Naive B cell (primary cell): ENCODE data around the gene GJB2. TPM values are rescaled to one million over a fixed set of nuclear protein-coding genes. Genes with fewer than 3 reads are reported as not detected.
"Not testable (repeated sequence)": the region's sequence is repeated elsewhere in the genome, so short reads cannot be mapped to it uniquely, and the experiment has no call there.

Source experiments
- ATAC-seq, 2 donors: fragments of 150-1000 bp; cut with Tn5 transposase; 2 replicates each; pipeline ENCODE4 v1.10.0; 2021; ENCODE audit warnings: low read depth in 2 of 2, mild to moderate bottlenecking in 2 of 2, moderate library complexity in 2 of 2
- DNase-seq: peaks from one replicate; pipeline ENCODE4 v3.0.0; 2022
- H3K27ac Mint-ChIP-seq, 6 donors: one replicate each; pipeline ENCODE4 v1.8.0; 2020 to 2022; ENCODE audit warnings: mild to moderate bottlenecking in 6 of 6, mixed read lengths in 6 of 6, moderate library complexity in 5 of 6, inconsistent platforms in 2 of 6
- H3K27me3 Mint-ChIP-seq, 3 donors: one replicate each; pipeline ENCODE4 v1.8.0; 2021 to 2022; ENCODE audit warnings: mixed read lengths in 3 of 3, mild to moderate bottlenecking in 1 of 3
- H3K36me3 Mint-ChIP-seq, 2 donors: one replicate each; pipeline ENCODE4 v1.8.0; 2020 to 2022; ENCODE audit warnings: mixed read lengths in 2 of 2, inconsistent platforms in 1 of 2, mild to moderate bottlenecking in 1 of 2
- H3K4me1 Mint-ChIP-seq, 3 donors: one replicate each; pipeline ENCODE4 v1.8.0; 2020 to 2022; ENCODE audit warnings: mixed read lengths in 3 of 3, inconsistent platforms in 1 of 3, mild to moderate bottlenecking in 1 of 3, moderate library complexity in 1 of 3
- H3K4me3 Mint-ChIP-seq, 8 donors: one replicate each; pipeline ENCODE4 v1.8.0; 2020 to 2022; ENCODE audit warnings: mild to moderate bottlenecking in 8 of 8, mixed read lengths in 8 of 8, moderate library complexity in 8 of 8, inconsistent platforms in 2 of 8
- H3K9me3 Mint-ChIP-seq, 7 donors: one replicate each; pipeline ENCODE4 v1.8.0; 2020 to 2022; ENCODE audit warnings: mixed read lengths in 7 of 7, mild to moderate bottlenecking in 5 of 7, inconsistent platforms in 2 of 7, moderate library complexity in 1 of 7
- polyA plus RNA-seq, 6 donors: library from polyadenylated mRNA; unstranded; fragments of 300-500 nt; fragmentation: Illumina TruSeq; gene quantifications; one replicate each; pipeline ENCODE4 v1.2.3, GENCODE V29; 2021; ENCODE audit warnings: low read depth in 6 of 6

Gene GJB2
- polyA plus RNA-seq, 6 donors from 2014 or later, result not detected

DNA sequence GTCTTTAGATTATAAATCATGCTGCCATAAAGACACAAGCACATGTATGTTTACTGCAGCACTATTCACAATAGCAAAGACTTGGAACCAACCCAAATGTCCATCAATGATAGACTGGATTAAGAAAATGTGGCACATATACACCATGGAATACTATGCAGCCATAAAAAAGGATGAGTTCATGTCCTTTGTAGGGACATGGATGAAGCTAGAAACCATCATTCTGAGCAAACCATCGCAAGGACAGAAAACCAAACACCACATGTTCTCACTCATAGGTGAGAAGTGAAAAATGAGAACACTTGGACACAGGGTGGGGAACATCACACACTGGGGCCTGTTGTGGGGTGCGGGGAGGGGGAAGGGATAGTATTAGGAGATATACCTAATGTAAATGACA, 39.4 kb downstream of the GJB2 start:
- H3K27ac Mint-ChIP-seq, ATAC-seq, H3K9me3 Mint-ChIP-seq, DNase-seq, H3K4me1 Mint-ChIP-seq, H3K4me3 Mint-ChIP-seq: not testable (repeated sequence)
- Mint-ChIP-seq H3K36me3 (peaks cover 0 to 10% of the 10 kb centered on the region in 2 donors), H3K27me3 (peaks cover 11 to 36% (median 31%) of the 10 kb centered on the region in 3 donors)

DNA sequence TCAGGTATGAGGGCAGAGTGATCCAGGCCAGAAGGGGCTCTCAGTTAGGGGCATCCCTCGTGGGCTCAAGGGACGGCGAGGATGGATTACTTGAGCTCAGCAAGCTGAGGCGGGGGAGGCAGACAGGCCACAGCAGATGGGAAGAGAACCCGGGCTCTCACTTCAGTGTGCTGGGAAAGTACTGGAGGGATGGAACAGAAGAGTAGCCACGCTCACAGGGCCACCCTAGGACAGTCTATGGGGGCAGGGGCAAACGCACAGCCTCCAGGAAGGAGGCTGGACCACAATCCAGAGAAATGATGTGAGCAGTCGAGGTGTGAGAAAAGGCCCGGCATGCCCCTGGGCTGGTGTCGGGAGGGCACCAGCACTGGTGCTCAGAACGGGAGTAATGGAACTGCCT, 41.1 kb downstream of the GJB2 start:
- Mint-ChIP-seq H3K36me3 (peaks cover 0 to 10% of the 10 kb centered on the region in 2 donors), H3K27me3 (peaks cover 16 to 50% (median 43%) of the 10 kb centered on the region in 3 donors), H3K9me3 (peaks cover 0 to 4% (median 0%) of the 10 kb centered on the region in 7 donors), H3K27ac (no peak overlapping the region), H3K4me3 (no peak overlapping the region), H3K4me1 (no peaks in the 10 kb centered on the region)
- ATAC-seq, result no peak
- no peak for DNase-seq

DNA sequence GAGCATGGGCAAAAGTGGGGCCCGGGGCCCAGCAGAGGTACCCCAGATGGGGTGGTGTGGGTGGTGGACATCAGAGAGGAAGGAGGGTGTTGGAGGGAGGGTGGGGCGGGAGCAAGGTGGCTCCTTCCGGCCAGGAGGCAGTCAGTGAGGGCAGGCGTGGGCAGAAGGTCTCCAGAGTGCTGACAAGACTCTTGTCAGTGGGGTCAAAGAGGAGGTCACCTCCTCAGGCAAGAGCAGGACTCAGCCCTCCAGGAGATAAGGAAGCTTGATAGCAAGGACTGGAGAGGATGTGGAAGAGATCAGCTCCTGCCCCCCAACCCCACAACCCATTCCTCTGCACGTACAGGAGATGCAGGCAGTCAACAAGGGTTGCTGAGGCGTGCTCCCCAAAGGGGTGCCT, 41.7 kb downstream of the GJB2 start:
- peaks cover 0 to 4% (median 0%) of the 10 kb centered on the region in 7 donors for H3K9me3 Mint-ChIP-seq
- ATAC-seq (no peak), DNase-seq (no peak)
- peaks cover 0 to 10% of the 10 kb centered on the region in 2 donors for H3K36me3 Mint-ChIP-seq
- peaks cover 16 to 54% (median 43%) of the 10 kb centered on the region in 3 donors for H3K27me3 Mint-ChIP-seq
- no peak overlapping the region for H3K4me3 Mint-ChIP-seq
- no peaks in the 10 kb centered on the region for H3K4me1 Mint-ChIP-seq
- peak overlapping the region in 1 of 6 donors; percentile 14 for H3K27ac Mint-ChIP-seq

DNA sequence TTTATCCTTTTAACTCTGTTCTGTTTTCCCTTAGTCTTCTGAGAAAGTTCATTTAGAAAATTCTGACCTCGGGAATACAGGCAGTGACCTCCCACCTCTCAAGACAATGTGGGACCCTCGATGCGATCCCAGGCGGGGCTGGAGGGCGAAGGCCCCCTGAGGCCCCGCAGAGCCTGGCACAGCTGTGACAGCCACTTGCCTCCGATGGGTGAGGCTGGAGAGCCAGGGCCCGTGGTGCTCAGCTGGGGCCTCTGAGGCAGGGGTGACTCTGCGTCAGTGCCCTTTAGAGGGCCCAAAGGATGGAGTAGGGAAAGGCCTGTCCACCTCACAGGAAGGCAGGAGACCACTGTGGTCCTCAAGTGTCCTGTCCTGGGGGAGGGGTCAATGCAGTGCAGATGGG, 42.2 kb downstream of the GJB2 start:
- H3K27ac Mint-ChIP-seq, result no peak overlapping the region
- peaks cover 0 to 10% of the 10 kb centered on the region in 2 donors for H3K36me3 Mint-ChIP-seq
- no peak for DNase-seq
- peaks cover 16 to 58% (median 45%) of the 10 kb centered on the region in 3 donors for H3K27me3 Mint-ChIP-seq
- ATAC-seq, result no peak
- H3K4me1 Mint-ChIP-seq, result no peaks in the 10 kb centered on the region
- peaks cover 0 to 4% (median 0%) of the 10 kb centered on the region in 7 donors for H3K9me3 Mint-ChIP-seq
- H3K4me3 Mint-ChIP-seq, result no peak overlapping the region

DNA sequence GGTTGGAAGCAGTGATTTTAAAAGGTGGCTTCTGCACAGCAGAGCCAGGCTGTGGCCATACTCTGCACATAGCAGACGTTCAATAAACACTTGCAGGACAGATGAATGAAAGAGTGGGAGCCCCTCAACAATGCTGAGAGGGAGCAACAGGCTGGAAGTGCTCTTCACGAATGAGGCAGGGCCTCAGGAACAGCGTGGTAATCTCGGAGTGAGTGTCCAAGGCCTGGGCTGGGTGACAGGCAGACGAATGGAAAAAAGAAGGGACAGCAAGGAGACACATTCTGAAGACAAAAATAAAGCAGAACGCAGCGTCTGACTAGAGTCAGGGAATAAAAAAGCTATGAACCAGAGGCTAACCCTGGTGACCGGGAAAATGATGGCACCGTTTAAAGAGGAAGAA, 43.0 kb downstream of the GJB2 start:
- H3K4me3 Mint-ChIP-seq, result no peak overlapping the region
- H3K27me3 Mint-ChIP-seq, result peaks cover 16 to 65% (median 50%) of the 10 kb centered on the region in 3 donors
- peaks cover 0 to 10% of the 10 kb centered on the region in 2 donors for H3K36me3 Mint-ChIP-seq
- peak overlapping the region in 1 of 6 donors; percentile 45 for H3K27ac Mint-ChIP-seq
- no peak for DNase-seq
- H3K9me3 Mint-ChIP-seq, result peaks cover 0 to 4% (median 0%) of the 10 kb centered on the region in 7 donors
- H3K4me1 Mint-ChIP-seq, result no peaks in the 10 kb centered on the region
- ATAC-seq, result no peak

DNA sequence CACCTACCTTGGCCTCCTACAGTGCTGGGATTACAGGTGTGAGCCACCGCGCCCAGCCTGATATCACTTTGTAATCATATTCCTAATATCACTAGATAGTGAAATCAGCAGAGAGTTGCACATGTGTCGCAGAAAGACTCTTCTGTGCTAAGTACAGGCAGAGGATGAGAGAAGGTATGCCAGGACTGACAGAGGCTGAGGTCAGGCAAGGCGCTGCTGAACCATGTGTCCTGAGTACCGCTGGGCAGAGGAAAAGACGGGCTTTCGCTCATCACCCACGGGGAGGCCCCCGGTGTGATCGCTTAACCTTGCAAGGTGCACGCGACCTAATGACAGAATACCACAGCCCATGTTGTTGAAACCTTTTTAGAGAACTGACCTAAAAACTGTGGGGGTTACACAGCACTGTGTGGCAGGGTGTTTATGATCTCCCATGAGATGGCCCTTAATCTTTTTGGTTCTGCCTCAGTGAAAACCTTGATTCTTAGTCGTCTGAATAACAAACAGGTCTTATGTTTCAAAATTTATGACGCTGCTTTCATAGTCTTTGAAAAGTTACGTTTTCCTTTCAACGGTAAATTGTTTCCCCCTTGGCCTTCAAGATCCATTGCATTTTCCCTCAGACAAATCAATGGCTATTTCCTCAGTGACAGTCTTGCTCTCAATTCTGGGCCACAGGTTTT, 44.1 kb downstream of the GJB2 start:
- H3K36me3 Mint-ChIP-seq, result peaks cover 0 to 10% of the 10 kb centered on the region in 2 donors
- ATAC-seq (no peak), DNase-seq (no peak)
- no peaks in the 10 kb centered on the region for H3K4me1 Mint-ChIP-seq
- H3K4me3 Mint-ChIP-seq, result no peak overlapping the region
- H3K27me3 Mint-ChIP-seq, result peaks cover 21 to 76% (median 57%) of the 10 kb centered on the region in 3 donors
- H3K27ac Mint-ChIP-seq, result no peak overlapping the region
- peaks cover 0 to 4% (median 0%) of the 10 kb centered on the region in 7 donors for H3K9me3 Mint-ChIP-seq

DNA sequence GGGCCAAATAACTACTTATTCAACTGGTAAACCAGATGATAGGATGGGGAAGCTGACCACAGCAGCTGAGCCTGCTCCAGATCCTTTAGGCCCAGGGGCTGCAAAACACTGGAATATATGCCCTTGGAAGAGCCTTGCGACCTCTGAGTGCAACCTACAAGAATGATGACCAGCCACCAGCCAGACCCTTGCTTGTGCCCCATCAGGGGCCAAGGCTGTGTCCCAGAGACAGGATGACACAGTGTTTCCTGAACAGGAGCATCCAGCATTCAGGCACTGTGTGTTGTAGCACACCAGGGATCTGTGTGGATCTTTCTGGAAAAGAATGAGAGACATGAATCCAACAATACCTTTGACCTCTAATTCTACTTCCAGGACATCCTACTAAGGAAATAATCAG, 46.4 kb downstream of the GJB2 start:
- Mint-ChIP-seq H3K36me3 (peaks cover 0 to 10% of the 10 kb centered on the region in 2 donors), H3K9me3 (peaks cover 0 to 1% (median 0%) of the 10 kb centered on the region in 7 donors), H3K4me1 (peaks cover 0 to 5% (median 0%) of the 10 kb centered on the region in 3 donors), H3K4me3 (no peak overlapping the region), H3K27ac (no peak overlapping the region), H3K27me3 (peaks cover 22 to 86% (median 68%) of the 10 kb centered on the region in 3 donors)
- DNase-seq (no peak), ATAC-seq (no peak)

DNA sequence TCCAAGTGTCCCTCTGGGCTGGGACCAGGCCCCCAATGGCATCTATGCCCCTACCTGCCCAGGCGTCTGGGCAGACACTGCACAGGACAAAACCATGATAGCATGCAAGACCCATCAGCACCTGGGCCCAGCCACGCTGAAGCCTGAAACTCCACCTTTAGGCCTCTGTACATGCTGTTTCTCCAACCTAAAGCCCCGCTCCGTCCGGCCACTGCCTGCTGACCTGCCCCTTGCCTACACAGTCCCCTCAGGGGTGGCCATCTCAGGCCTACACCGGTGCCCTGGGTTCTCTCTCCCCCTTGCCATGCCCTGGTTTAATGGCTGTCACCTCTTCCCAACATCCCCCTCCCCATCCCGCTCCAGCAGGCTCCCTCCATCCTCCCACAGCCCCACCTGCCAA, 47.2 kb downstream of the GJB2 start:
- no peak for ATAC-seq
- H3K27ac Mint-ChIP-seq, result no peak overlapping the region
- H3K27me3 Mint-ChIP-seq, result peaks cover 30 to 83% (median 64%) of the 10 kb centered on the region in 3 donors
- H3K36me3 Mint-ChIP-seq, result peaks cover 0 to 10% of the 10 kb centered on the region in 2 donors
- peaks cover 0 to 6% (median 0%) of the 10 kb centered on the region in 3 donors for H3K4me1 Mint-ChIP-seq
- DNase-seq, result no peak
- peaks cover 0 to 1% (median 0%) of the 10 kb centered on the region in 7 donors for H3K9me3 Mint-ChIP-seq
- H3K4me3 Mint-ChIP-seq, result no peak overlapping the region

DNA sequence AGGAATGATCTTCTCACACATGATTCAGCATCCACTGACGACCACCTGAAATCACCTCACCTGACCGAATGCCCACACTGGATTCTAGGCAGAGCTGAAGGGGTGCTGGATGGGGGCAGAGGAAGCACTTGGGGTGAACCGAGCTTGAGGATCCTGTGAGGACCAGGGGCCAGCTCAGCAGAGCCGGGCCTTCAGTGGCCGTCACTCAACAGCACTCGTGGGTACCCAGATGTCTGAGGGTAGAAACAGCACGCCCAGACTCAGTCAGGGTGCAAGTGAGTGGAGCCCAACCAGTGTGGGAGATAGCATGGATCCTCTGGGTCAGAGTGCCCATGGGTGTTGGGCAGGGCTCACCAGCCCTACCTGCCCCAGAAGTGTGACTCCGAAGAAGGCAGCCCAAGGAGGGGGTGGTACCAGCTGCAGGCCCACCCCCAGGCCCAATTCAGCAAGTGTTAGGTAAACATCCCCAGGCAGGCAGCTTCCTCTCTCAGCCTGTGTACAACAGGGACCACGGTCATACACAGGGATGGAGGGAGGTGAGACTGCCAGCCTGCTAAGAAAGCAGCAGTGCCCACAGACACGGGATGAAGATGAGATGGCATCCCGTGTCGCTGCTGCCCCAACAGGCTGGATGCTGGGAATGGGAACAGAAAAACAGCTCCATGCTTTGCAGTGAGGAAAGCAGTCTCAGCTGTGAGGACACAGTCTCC, 48.4 kb downstream of the GJB2 start:
- no peak for DNase-seq
- Mint-ChIP-seq H3K27ac (no peak overlapping the region), H3K4me1 (peaks cover 0 to 6% (median 0%) of the 10 kb centered on the region in 3 donors), H3K4me3 (no peak overlapping the region), H3K36me3 (no peaks in the 10 kb centered on the region), H3K27me3 (peaks cover 42 to 80% (median 52%) of the 10 kb centered on the region in 3 donors), H3K9me3 (peaks cover 0 to 1% (median 0%) of the 10 kb centered on the region in 7 donors)
- ATAC-seq, result no peak

DNA sequence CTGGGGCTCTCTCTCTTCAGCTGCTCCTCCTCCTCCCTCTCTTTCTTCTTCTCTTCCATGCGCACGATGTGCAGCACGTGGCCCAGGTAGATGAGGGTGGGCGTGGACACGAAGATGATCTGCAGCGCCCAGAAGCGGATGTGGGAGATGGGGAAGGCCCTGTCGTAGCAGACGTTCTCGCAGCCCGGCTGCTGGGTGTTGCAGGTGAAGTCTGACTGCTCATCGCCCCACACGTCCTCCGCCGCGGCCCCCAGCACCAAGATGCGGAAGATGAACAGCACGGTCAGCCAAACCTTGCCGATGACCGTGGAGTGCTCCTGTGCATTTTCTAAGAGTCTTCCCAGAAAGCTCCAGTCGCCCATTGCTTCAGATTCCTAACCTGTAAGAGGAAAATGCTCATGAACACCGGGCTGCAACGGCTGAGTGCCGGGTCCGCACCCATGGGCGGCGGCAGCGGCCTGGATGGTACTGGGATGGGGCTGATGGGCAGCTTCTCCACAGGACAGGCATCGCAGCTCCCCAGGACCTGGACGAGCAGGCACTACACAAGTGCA, 49.7 kb downstream of the GJB2 start:
- Mint-ChIP-seq H3K27ac (no peak overlapping the region), H3K4me1 (peaks cover 0 to 6% (median 0%) of the 10 kb centered on the region in 3 donors), H3K27me3 (peaks cover 43 to 69% (median 54%) of the 10 kb centered on the region in 3 donors), H3K4me3 (peak overlapping the region in 1 of 8 donors; percentile 61), H3K36me3 (no peaks in the 10 kb centered on the region), H3K9me3 (peaks cover 0 to 1% (median 0%) of the 10 kb centered on the region in 7 donors)
- ATAC-seq (no peak), DNase-seq (no peak)

DNA sequence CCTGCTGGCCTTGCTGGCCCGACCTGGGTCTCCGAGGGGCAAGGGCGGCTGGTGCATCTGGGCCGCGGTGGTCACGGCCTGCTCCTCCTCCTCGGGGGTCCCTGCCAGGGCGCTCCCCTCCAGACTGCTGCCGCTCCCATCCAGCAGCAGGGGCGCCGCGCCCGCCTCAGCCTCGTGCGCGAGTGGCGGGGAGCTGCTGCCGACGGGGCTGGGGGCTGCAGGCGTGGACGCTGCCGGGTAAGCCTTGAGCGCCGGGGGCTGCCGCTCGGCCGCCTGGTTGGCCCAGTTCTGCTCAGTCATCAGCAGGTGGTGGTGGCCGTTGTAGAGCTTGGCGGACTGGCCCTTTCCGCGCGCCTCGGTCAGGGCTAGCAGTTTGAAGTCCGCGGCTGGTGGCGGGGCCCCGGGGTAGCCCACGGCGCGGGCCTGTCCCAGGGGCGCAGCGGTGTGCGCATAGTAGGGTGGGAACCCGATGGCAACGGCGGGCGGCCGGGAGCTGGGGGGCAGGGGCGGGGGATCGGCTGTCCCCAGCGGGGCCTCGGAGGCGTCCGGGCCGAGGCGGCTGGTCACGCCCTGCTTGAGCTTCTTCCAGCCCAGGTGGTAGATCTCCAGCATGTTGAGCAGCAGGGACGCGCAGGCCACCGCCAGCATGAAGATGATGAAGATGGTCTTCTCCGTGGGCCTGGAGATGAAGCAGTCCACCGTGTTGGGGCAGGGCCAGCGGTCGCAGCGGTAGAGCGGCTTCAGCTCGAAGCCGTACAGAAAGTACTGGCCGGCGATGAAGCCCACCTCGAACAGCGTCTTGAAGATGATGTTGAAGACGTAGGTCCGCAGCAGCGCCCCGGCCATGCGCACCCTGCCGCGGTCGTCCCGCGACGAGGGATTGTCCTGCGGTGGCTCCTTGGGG, 50.5 kb downstream of the GJB2 start:
- H3K4me3 Mint-ChIP-seq, result no peak overlapping the region
- DNase-seq (no peak), ATAC-seq (no peak)
- H3K27ac Mint-ChIP-seq, result no peak overlapping the region
- H3K9me3 Mint-ChIP-seq, result peaks cover 0 to 1% (median 0%) of the 10 kb centered on the region in 7 donors
- H3K4me1 Mint-ChIP-seq, result peaks cover 0 to 6% (median 0%) of the 10 kb centered on the region in 3 donors
- H3K27me3 Mint-ChIP-seq, result peaks cover 44 to 70% (median 56%) of the 10 kb centered on the region in 3 donors
- no peaks in the 10 kb centered on the region for H3K36me3 Mint-ChIP-seq

DNA sequence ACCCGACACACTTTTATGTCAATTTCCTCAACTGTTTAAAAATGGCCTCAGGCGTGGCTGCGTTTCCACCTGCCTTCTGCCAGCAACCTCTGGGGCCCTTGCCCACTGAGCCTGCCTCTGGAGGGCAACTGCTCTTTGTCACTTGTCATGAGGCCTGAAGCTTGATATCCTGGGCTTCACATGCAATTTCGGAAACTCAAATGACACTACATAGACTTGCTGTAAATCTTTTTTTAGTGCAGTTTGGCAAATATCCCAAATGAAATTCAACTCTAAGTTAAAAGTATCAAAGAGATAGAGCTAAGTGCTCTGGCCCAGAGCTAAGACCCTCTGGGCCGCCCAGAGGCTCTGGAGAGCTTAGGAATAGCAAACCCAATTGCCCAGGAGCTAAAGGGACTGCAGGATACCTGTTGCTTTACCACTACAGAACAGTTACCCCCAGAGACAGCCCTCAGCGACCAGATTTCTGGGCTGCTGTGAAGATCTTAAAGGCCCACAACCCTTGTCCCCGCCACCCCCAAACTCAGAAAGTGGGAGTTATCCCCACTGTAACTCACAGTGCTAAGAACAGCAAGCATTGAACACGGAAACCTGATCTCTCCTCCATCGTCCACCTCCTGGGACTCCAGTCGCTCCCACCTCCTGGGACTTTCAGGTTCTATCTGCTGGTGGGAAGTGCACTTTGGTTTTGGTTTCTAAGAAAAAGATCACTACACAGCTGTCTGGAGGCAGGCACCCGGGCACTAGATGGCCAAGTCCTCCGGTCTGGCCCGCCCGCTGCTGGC, 51.3 kb downstream of the GJB2 start:
- DNase-seq (no peak), ATAC-seq (no peak)
- no peak overlapping the region for H3K27ac Mint-ChIP-seq
- H3K27me3 Mint-ChIP-seq, result peaks cover 44 to 66% (median 49%) of the 10 kb centered on the region in 3 donors
- H3K36me3 Mint-ChIP-seq, result no peaks in the 10 kb centered on the region
- peaks cover 0 to 12% (median 0%) of the 10 kb centered on the region in 3 donors for H3K4me1 Mint-ChIP-seq
- no peak overlapping the region for H3K4me3 Mint-ChIP-seq
- peaks cover 0 to 1% (median 0%) of the 10 kb centered on the region in 7 donors for H3K9me3 Mint-ChIP-seq
